B cell (primary cell): ENCODE data around the gene TMEM219. TPM values are rescaled to one million over a fixed set of nuclear protein-coding genes. Genes with fewer than 3 reads are reported as not detected.

Experiments used
- ATAC-seq: fragments of 200-7000 bp; cut with Tn5 transposase; one replicate; pipeline ENCODE4 v1.10.0; 2021; ENCODE audit warnings: low read depth, mild to moderate bottlenecking, moderate number of reproducible peaks, moderate library complexity
- CTCF ChIA-PET: fragments of 350-600 bp; sonication (Branson Sonifier 250); formaldehyde crosslinking; loops from one replicate; lab custom pipeline; 2021; ENCODE audit warnings: antibody characterized with exemption, inconsistent platforms; lab: Charles Lee
- POLR2A ChIA-PET: fragments of 350-600 bp; sonication (Branson Sonifier 250); formaldehyde crosslinking; loops from one replicate; lab custom pipeline; 2021; ENCODE audit warnings: antibody characterized with exemption; lab: Charles Lee
- DNase-seq: peaks from one replicate; pipeline ENCODE4 v3.0.0; 2013
- H2AFZ ChIP-seq: 2 replicates; pipeline ENCODE4 v1.6.1; 2012; ENCODE audit warnings: mild to moderate bottlenecking, low read depth, low read length; ENCODE audit not compliant: insufficient read depth, poor library complexity, severe bottlenecking
- H3K27ac ChIP-seq, 2 donors: 1 replicate in 1 of 2; 2 replicates in 1 of 2; pipeline ENCODE4 v1.5.1; 2012 to 2013; ENCODE audit warnings: low read length in 2 of 2, mild to moderate bottlenecking in 2 of 2, moderate library complexity in 1 of 2
- H3K27me3 ChIP-seq, 4 experiments: fragments of 200-600 bp in 1 of 4; sonication (generic) in 1 of 4; replicated peaks in 1 of 4; 1 replicate in 2 of 4; 2 replicates in 2 of 4; pipeline versions ENCODE4 v1.6.1 to v1.7.0; 2013 to 2016; ENCODE audit warnings: low read length in 3 of 4, mild to moderate bottlenecking in 2 of 4, mixed read lengths in 1 of 4, moderate library complexity in 1 of 4; ENCODE audit not compliant: insufficient read depth in 4 of 4, control insufficient read depth in 3 of 4; ENCODE audit errors: control extremely low read depth in 1 of 4
- H3K36me3 ChIP-seq, 2 experiments: replicated peaks in 1 of 2; 1 replicate in 1 of 2; 2 replicates in 1 of 2; pipeline versions ENCODE4 v1.6.1 to v1.7.1; 2013; ENCODE audit warnings: low read length in 1 of 2; ENCODE audit not compliant: insufficient read depth in 2 of 2, control insufficient read depth in 1 of 2; ENCODE audit errors: control extremely low read depth in 1 of 2, extremely low read depth in 1 of 2
- H3K4me1 ChIP-seq, 2 donors: fragments of 200-600 bp in 1 of 2; sonication (generic) in 1 of 2; 1 replicate in 1 of 2; 2 replicates in 1 of 2; pipeline versions ENCODE4 v1.5.1 to v1.6.1; 2013 to 2017; ENCODE audit warnings: low read length in 2 of 2; ENCODE audit not compliant: control insufficient read depth in 2 of 2, insufficient read depth in 2 of 2
- H3K4me2 ChIP-seq: replicated peaks from 2 replicates; pipeline ENCODE3; 2012; ENCODE audit warnings: mild to moderate bottlenecking, low read depth, low read length; ENCODE audit not compliant: poor library complexity, severe bottlenecking
- H3K4me3 ChIP-seq, 5 experiments: fragments of 200-600 bp in 1 of 5; sonication (generic) in 1 of 5; 1 replicate in 3 of 5; 2 replicates in 2 of 5; pipeline versions ENCODE4 v1.5.1 to v1.7.0; 2011 to 2016; ENCODE audit warnings: low read length in 4 of 5, mild to moderate bottlenecking in 4 of 5, low read depth in 2 of 5, control low read depth in 1 of 5, moderate library complexity in 1 of 5; ENCODE audit not compliant: insufficient read depth in 1 of 5; ENCODE audit errors: control extremely low read depth in 1 of 5, extremely low read depth in 1 of 5
- H3K79me2 ChIP-seq: fragments of 200-600 bp; sonication (generic); one replicate; pipeline ENCODE4 v1.6.0; 2016; ENCODE audit warnings: low read length; ENCODE audit not compliant: control insufficient read depth, insufficient read depth
- H3K9ac ChIP-seq: fragments of 200-600 bp; sonication (generic); 2 replicates; pipeline ENCODE4 v1.6.1; 2017; ENCODE audit warnings: mild to moderate bottlenecking, low read length, moderate library complexity
- H3K9me3 ChIP-seq, 3 donors: one replicate each; pipeline versions ENCODE4 v1.6.1 to v1.7.1; 2013; ENCODE audit warnings: low read length in 2 of 3; ENCODE audit not compliant: control insufficient read depth in 2 of 3, insufficient read depth in 1 of 3; ENCODE audit errors: control extremely low read depth in 1 of 3
- H4K20me1 ChIP-seq: 2 replicates; pipeline ENCODE4 v1.6.0; 2012; ENCODE audit warnings: mild to moderate bottlenecking, low read length; ENCODE audit not compliant: insufficient read depth, control insufficient read depth, poor library complexity, severe bottlenecking
- H3K27ac Mint-ChIP-seq: one replicate; pipeline ENCODE4 v1.8.0; 2021; ENCODE audit warnings: mixed read lengths
- H3K27me3 Mint-ChIP-seq: one replicate; pipeline ENCODE4 v1.8.0; 2021; ENCODE audit warnings: mixed read lengths
- H3K4me1 Mint-ChIP-seq: one replicate; pipeline ENCODE4 v1.8.0; 2021; ENCODE audit warnings: mixed read lengths
- H3K4me3 Mint-ChIP-seq: one replicate; pipeline ENCODE4 v1.8.0; 2021; ENCODE audit warnings: mixed read lengths
- H3K9me3 Mint-ChIP-seq: one replicate; pipeline ENCODE4 v1.8.0; 2022; ENCODE audit warnings: mixed read lengths; ENCODE audit not compliant: insufficient read depth
- CTCF ChIP-seq: fragments of 200-600 bp; IDR thresholded peaks from one replicate; pipeline ENCODE4 v1.8.0; 2022; ENCODE audit warnings: antibody characterized with exemption, mild to moderate bottlenecking
- EZH2 ChIP-seq: IDR thresholded peaks from 2 replicates; pipeline ENCODE4 v1.6.1; 2012; ENCODE audit warnings: borderline replicate concordance, low read depth, mild to moderate bottlenecking, moderate library complexity, low read length; ENCODE audit not compliant: insufficient read depth, poor library complexity, severe bottlenecking
- WGBS: methylation state at CpG from one replicate; pipeline ENCODE4 v1.1.5; 2013; ENCODE audit warnings: missing lambda C conversion rate; ENCODE audit not compliant: insufficient coverage; 5-methylcytosine and 5-hydroxymethylcytosine counted together
- intact Hi-C: fragments of 100-400 bp; cut with micrococcal nuclease; formaldehyde crosslinking; loops from one replicate; pipeline ENCODE4 v1.10.0; 2022
- polyA minus RNA-seq: library from RNA; depleted of rRNA, polyadenylated mRNA; stranded (reverse); fragments of >200 nt; gene quantifications from 2 replicates; pipeline ENCODE4 v1.2.3, GENCODE V29; 2012
- polyA plus RNA-seq: library from polyadenylated mRNA; depleted of rRNA; stranded (reverse); fragments of >200 nt; gene quantifications from 2 replicates; pipeline ENCODE4 v1.2.3, GENCODE V29; 2012
- total RNA-seq, 2 donors: library from RNA; stranded (reverse); fragments of 120-200 nt in 1 of 2; gene quantifications; 1 replicate in 1 of 2; 2 replicates in 1 of 2; pipeline versions ENCODE4 v1.2.3 to v1.2.4, GENCODE V29; 2013 to 2022

Gene TMEM219
- total RNA-seq = 56.3 and 66.6 TPM in 2 replicates
- total RNA-seq (2013) = 74.6 TPM
- polyA plus RNA-seq = 88.3 and 103 TPM in 2 replicates
- polyA minus RNA-seq = 28.6 and 32.0 TPM in 2 replicates

DNA sequence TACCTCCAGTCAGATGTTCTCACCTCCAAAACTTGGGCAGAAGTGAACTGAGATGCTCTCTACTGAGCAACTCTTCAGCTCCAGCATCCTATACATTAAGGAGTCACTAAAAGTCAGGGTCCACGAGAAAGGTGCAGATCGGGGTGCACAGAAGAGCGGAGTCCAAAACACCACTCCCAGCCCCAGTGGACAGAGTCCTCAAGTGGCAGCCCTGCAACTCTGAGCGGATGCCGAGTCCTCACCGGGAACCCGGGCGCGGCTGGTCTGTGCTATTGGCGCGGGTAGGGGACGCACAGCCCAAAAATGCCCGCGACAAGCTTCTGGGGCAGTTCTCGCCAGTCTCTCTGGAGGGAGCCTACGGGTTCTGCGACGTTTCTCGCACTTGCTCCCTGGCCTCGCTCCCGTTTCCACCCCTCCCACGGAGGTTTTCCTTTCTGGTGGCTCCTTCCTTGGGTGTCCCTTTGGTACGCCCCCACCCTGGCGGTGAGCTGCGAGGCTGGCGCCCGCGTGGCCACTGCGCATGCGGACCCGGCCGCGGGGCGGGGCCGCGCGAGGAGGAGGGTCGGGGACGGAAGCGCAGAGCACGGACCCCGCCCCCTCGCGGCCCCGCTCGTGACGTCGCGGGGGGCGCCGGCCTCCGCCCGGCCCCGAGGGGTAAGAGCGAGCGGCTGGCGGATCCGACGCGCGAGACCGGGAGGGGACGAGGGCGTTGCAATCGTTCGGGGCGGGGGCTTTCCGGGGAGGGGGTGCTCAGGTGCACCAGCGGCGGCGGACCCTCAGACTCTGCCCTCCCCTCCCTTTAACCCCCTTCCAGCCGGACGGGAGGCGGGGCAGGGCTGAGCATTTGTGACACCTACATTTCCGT is at the start of gene TMEM219:
Gene TMEM219 (plus strand): TSS at position 601 of the 865 bp plus-strand sequence. CDS start 1,065 bp downstream, outside the sequence.
- no peaks in the 10 kb centered on the region for H3K9me3 Mint-ChIP-seq
- H3K27me3 Mint-ChIP-seq = no peaks in the 10 kb centered on the region
- Histone ChIP-seq H4K20me1 (no peaks in the 10 kb centered on the region), H3K4me2 (peak within 1 kb of the TSS; percentile 98), H3K36me3 (no peaks in the 10 kb centered on the region), H3K4me1 (peaks cover 13 to 19% of the 10 kb centered on the region in 2 donors), H3K27me3 (no peaks in the 10 kb centered on the region), H3K27ac (peak within 1 kb of the TSS; percentile 79 to 88), H3K4me3 (peak within 1 kb of the TSS; percentile 76 to 86 (median 84)), H3K79me2 (peaks cover 6% of the 10 kb centered on the region), H3K9ac (peak within 1 kb of the TSS; percentile 86), H2AFZ (peak within 1 kb of the TSS; percentile 95), H3K9me3 (no peaks in the 10 kb centered on the region)
- under 1% methylated on average over 75 of the region's 75 CpGs for WGBS
- POLR2A ChIA-PET = interaction anchor here (0.6 to 2.7 kb wide), 6 partner anchors 11 to 1448 kb away, joined by 3 to 16 read pairs (median 5); partner anchors contain the start of genes CDIPT, KCTD13 and TAOK2
- CTCF ChIA-PET = interaction anchor here (0.5 to 2.2 kb wide), 11 partner anchors 11 to 443 kb away, joined by 3 to 14 read pairs (median 3); partner anchors contain the start of genes KCTD13 and TAOK2
- peaks cover 20% of the 10 kb centered on the region for H3K4me1 Mint-ChIP-seq
- peak within 1 kb of the TSS; percentile 90 for H3K4me3 Mint-ChIP-seq
- peak; percentile 92 for ATAC-seq
- TF ChIP-seq CTCF = peak; percentile 65
- no peak for TF ChIP-seq EZH2
- DNase-seq = peak; percentile 97
- H3K27ac Mint-ChIP-seq = peak within 1 kb of the TSS; percentile 91
- intact Hi-C loops = loop anchor here (1.0 to 5.0 kb wide), 5 partner anchors 12 to 1111 kb away; partner anchors contain the start of genes CDIPT, INO80E, KCTD13 and TAOK2
